NCI-H1436 treated with DMSO at 0.1 percent for 48 hours (cell line): ENCODE measurements around the gene OXT.
"Not testable (repeated sequence)": the region's sequence is repeated elsewhere in the genome, so short reads cannot be mapped to it uniquely, and the experiment has no call there.

Experiments used
- DNase-seq: peaks from one replicate; lab custom pipeline; 2025; lab: John Stamatoyannopoulos, UW

Gene OXT

DNA sequence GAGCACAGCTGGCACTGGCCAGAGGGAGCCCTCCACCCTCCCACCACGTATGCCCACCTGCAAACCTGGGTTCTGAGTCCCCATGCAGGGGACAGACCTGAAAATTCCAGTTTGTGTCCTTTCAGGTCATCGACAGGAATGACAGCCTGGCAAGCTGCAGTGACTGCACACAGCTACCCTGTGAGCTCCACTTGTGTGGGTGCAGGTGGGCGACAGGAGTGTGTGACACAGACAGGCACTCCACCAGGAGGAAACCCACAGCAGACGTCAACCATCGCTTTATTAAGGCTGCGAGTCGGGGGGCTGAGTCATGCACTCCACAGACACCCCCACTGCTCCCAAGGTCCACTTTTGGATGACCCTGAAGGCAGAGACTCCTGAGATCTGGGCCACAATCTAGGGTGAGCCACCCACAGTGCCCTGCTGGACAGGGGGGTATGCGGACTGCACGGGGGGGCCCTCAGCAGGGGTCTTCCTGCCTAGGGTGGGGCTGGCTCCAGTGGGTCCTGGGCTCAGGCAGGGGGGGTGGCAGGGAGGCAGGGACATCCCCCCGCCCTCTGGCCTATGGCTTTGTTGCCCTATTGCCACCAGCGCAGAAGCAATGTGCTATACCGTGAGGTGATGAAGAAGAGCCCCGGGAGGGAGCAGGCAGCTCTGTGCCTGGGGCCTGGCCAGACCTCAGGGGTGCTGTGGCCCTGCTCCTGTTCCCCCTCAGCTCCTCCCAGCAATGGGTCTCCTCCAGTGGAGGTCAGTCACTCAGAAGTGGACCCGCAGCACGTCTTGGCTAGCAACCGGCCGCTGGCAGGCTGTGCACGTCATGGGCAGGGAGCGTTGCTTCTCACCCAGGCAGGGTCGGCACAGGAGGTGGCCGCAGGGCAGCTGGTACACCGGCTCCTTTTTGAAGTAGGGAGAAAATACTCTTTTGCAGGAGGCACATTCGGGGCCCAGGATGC, 38.2 kb downstream of the OXT start:
- no peak for DNase-seq

DNA sequence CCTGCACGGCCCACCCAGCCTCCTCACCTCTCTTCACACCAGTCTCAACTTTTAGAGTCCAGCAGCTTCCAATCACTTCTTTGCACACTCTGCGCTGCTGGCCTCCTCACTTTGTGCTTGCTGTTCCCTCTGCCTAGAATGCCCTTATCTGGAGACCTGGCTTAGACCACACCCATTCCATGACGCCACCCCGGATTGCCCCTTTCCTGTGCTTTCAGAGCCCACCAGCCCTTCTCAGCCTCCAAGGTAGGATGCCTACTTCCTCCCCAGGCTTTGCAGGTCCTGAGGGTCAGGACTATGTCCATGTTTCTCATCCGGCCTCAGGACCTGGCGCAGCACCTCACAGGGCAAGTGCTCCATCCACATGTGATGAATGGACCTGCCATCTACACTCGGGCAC, 40.1 kb downstream of the OXT start:
- DNase-seq = no peak

DNA sequence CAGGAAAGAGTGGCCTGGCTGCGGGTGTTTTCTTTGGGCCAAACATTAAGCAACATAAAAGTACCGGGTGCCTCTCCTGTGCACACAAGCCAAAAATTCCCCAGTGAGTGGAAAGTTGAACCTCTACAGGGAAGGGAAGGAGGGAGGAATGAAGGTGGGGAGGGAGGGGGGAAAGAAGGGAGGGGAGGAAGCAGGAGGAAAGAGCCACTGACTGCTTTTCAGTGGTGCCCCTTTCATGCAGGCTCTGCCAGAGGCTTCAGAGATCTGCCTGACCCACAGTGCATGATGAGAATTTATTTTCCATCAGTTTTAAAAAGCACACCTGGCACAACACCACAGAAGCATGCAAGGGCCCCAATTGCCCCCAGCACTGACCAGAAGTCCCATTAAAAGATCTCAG, 40.6 kb downstream of the OXT start:
- DNase-seq = no peak

DNA sequence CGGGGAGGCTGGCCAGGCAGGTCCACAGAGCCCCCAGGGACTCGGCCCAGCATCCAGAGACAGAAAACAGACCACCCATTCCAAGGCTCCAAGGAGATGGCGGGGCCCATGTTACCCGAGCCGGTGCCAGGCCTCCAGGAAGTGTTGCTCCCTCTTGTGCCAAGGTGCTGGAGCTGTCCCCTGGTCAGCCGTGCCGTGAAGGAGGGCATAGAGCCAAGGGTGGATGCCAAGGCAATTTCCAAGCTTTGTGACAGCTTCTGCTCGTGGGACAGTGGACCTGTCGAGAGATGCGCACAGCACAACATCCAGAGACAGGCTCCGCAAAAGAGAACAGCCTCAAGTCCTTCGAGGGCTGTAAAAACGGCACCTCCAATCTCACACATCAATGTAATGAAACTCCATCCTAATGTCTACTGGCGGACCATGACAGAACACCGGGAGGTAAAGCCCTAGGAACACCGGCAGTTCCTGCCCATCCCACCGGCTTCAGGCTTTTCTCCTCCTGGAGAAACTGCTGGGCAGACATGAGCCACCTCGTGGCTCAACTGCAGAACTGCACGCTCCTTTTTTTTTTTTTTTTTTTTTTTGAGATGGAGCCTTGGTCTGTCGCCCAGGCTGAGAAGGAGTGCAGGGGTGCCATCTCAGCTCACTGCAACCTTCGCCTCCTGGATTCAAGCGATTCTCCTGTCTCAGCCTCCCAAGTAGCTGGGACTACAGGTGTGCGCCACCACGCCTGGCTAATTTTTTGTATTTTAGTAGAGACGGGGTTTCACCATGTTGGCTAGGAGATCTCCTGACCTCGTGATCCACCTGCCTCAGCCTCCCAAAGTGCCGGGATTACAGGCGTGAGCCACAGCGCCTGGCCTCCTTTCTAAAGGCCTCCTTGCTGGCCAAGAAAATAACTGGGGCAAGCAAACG, 44.0 kb downstream of the OXT start:
- DNase-seq = no peak

DNA sequence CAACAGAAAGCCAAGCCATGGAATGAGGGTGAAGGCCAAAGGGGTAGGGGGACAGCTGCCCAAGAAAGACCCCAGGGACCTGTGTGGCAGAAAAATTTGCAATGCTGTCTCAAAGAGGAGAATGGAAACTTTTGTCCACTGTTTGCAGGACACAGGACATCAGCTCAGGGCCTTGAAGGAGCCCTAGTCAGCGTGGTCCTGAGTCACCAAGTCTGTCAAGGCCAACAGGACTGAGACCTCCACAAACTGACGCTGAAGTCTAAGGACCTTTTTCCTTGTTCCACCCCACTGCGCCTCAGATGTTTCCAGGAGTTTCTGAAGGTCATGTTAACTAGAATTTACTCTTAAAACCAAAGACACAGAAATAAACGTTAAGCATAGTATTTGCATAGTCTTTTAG, 44.9 kb downstream of the OXT start:
- no peak for DNase-seq

DNA sequence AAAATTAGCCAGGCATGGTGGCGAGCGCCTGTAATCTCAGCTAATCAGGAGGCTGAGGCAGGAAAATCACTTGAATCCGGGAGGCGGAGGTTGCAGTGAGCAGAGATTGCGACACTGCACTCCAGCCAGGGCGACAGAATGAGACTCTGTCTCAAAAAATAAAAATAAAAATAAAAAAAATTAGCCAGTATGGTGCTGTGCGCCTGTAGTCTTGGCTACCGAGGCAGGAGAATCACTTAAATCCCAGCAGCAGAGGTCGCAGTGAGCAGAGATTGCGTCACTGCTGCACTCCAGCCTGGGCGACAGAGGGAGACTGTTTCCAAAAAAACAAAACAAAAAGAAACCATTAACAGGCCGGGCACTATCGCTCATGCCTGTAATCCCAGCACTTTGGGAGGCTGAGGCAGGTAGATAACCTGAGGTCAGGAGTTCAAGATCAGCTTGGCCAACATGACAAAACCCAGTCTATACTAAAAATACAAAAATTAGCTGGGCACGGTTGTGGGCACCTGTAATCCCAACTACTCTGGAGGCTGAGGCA, 46.5 kb downstream of the OXT start:
- DNase-seq = not testable (repeated sequence)

DNA sequence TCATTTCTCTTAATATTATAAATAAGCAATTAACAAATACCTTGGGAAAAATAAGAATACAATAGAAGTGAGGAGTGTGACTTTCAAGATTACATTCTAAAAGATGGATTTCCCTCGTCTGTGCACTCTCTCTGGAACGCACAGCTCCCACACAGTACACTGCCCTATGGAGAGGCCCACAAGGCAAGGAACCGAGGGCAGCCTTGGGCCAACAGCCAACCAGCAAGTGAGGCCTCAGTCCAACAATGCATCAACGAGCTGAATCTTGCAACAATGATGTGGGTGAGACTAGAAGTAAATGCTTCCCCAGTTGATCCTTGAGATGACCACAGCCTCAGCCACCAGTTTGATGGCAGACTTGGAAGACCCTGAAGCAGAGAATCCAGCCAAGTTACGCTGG, 47.6 kb downstream of the OXT start:
- no peak for DNase-seq

DNA sequence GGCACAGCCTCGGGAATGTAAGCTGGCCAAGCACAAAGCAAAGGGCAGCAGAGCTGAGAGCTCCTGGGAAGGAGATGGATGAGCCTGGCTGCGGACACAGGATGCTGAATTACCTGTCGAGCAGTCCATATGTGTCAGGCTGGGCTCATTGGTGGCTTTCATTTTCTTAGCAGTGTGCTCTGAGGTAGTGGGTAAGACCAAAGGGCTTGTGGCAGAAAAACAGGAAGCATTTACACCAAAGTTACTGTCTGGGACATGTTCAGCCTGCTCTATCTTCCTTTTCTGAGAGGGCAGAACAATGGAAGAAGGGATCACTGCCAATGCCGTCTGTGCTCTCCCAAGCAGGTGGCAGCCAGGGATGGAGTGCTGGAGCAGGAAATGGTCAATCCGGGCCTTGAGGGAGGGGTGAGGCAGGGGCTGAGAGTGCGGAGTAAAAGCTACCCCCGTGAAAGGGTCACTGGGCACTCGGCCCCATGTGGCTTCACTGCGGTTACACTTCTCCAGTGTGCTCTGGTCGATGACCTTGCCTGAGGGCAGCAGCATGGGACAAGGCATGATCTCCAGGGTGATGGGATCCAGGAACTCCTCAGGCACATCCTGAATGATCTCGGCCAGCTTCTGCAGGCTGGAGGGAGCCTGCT, 50.0 kb downstream of the OXT start:
- DNase-seq = no peak
